ENCODE measurements around the gene LARP6. TPM values are rescaled to one million over a fixed set of nuclear protein-coding genes. Genes with fewer than 3 reads are reported as not detected.
A peak's percentile ranks its signal among the peaks of the same experiment; 100 is the strongest.

LARP6 gene
- total RNA-seq (1 to 10 TPM in 5 of 7 donors, under 1 TPM in 2; 0.85 to 7.0 (median 3.4) TPM), polyA plus RNA-seq (1 to 10 TPM in 2 of 3 donors, under 1 TPM in 1; 0.93 to 2.2 (median 1.2) TPM)
- long read RNA-seq, donor 1, full-length matches to known transcripts, result 3 of 3 reads
- long read RNA-seq, donor 1, partial matches to known transcripts, result 0 of 3 reads
- long read RNA-seq, donor 1, other reads (novel, unspliced or antisense), result 0 of 3 reads
- long read RNA-seq, donor 2, full-length matches to known transcripts, result 7 of 7 reads
- long read RNA-seq, donor 2, partial matches to known transcripts, result 0 of 7 reads
- long read RNA-seq, donor 2, other reads (novel, unspliced or antisense), result 0 of 7 reads

GRCh38 chr15:70853973-70854665 lies at the start of gene LARP6:
Gene LARP6, minus strand, starts transcription at chr15:70854157. Its CDS starts 69 bp downstream, at chr15:70854088.
- Histone ChIP-seq H3K36me3 (no peaks in the 10 kb centered on the region), H3K4me3 (peak within 1 kb of the TSS; percentile 33 to 76 (median 46)), H3K9me3 (no peaks in the 10 kb centered on the region), H3K4me1 (peaks cover 0 to 17% (median 9%) of the 10 kb centered on the region in 6 donors), H3K27ac (peak within 1 kb of the TSS in 5 of 8 donors; percentile 28 to 62 (median 55)), H3K27me3 (replicated peaks in 1 of 7) (peaks cover 3 to 66% (median 14%) of the 10 kb centered on the region in 7 donors)
- intact Hi-C loops (cut with DNase I; ENCODE audit: low total_unique reads), result no loop called here
- 1 to 3% (median 2%) methylated on average over 15 to 78 of the region's 78 CpGs for WGBS, 5 donors
- no peak for DNase-seq
- TF ChIP-seq CTCF (IDR thresholded peaks at IDR 0.05 in 8 of 11, conservative IDR thresholded peaks at IDR 0.05 in 3 of 11) (no peak), POLR2A (IDR thresholded peaks at IDR 0.05) (no peak), POLR2AphosphoS5 (IDR thresholded peaks at IDR 0.05) (peak in 2 of 3 donors; percentile 35 to 58)

DNA sequence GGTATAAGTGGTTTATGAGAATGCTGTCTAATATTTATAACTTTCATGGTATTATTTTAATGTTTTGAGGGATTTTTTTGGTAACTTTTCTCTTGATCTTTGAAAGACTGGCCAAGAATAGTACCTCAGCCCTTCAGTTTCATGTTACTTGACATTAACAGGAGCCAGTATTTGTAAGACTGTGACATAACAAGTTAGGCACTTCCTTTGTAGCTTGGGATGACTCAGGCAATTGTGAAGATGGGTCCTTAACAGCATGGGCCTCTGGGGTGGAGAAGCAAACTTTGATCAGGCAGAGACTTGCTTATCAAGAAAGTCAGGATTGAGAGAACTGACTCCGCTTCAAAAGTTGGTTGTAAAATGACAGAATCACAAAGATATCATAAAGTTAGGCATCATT lies 48.1 kb upstream of the LARP6 start:
- Histone ChIP-seq H3K27ac (no peak overlapping the region), H3K9me3 (peaks cover 0 to 4% (median 0%) of the 10 kb centered on the region in 8 donors), H3K4me1 (no peaks in the 10 kb centered on the region), H3K27me3 (replicated peaks in 1 of 7) (no peaks in the 10 kb centered on the region), H3K36me3 (peaks cover 0 to 7% (median 0%) of the 10 kb centered on the region in 6 donors), H3K4me3 (no peak overlapping the region)
- DNase-seq, result no peak
- intact Hi-C loops (cut with DNase I; ENCODE audit: low total_unique reads), result no loop called here
- 92 to 100% (median 95%) methylated on average over 1 of the region's 1 CpG for WGBS, 5 donors
- TF ChIP-seq POLR2A (IDR thresholded peaks at IDR 0.05) (no peak), POLR2AphosphoS5 (IDR thresholded peaks at IDR 0.05) (no peak)

- Histone ChIP-seq H3K36me3 (no peaks in the 10 kb centered on the region), H3K27me3 (replicated peaks in 1 of 7) (peaks cover 0 to 26% (median 3%) of the 10 kb centered on the region in 7 donors), H3K4me1 (peaks cover 0 to 32% (median 15%) of the 10 kb centered on the region in 6 donors), H3K4me3 (peak overlapping the region; percentile 70 to 87 (median 74)), H3K9me3 (no peaks in the 10 kb centered on the region), H3K27ac (peak overlapping the region in 7 of 8 donors; percentile 32 to 75 (median 67))
- peak; percentile 58 for DNase-seq
- intact Hi-C loops (cut with DNase I; ENCODE audit: low total_unique reads), result no loop called here
- 5 to 12% (median 7%) methylated on average over 10 of the region's 10 CpGs for WGBS, 5 donors
- peak in 3 of 11 experiments; percentile 12 to 25 (median 20) for TF ChIP-seq CTCF (IDR thresholded peaks at IDR 0.05 in 8 of 11, conservative IDR thresholded peaks at IDR 0.05 in 3 of 11)
- no peak for TF ChIP-seq POLR2A (IDR thresholded peaks at IDR 0.05)
- no peak for TF ChIP-seq POLR2AphosphoS5 (IDR thresholded peaks at IDR 0.05)
These were observed 39.1 kb upstream of the LARP6 start for GRCh38 chr15:70892912-70893560.

- Histone ChIP-seq H3K4me1 (peaks cover 0 to 32% (median 15%) of the 10 kb centered on the region in 6 donors), H3K36me3 (no peaks in the 10 kb centered on the region), H3K4me3 (peak within 1 kb of the TSS; percentile 70 to 87 (median 74)), H3K27me3 (replicated peaks in 1 of 7) (peaks cover 0 to 26% (median 3%) of the 10 kb centered on the region in 7 donors), H3K27ac (peak within 1 kb of the TSS in 7 of 8 donors; percentile 32 to 75 (median 67)), H3K9me3 (no peaks in the 10 kb centered on the region)
- no peak for TF ChIP-seq CTCF (IDR thresholded peaks at IDR 0.05 in 8 of 11, conservative IDR thresholded peaks at IDR 0.05 in 3 of 11)
- peak; percentile 44 to 64 (median 47) for TF ChIP-seq POLR2AphosphoS5 (IDR thresholded peaks at IDR 0.05)
- no peak for TF ChIP-seq POLR2A (IDR thresholded peaks at IDR 0.05)
- peak; percentile 81 for DNase-seq
- WGBS, 5 donors, result 1 to 5% (median 2%) methylated on average over 37 to 61 of the region's 61 CpGs
- intact Hi-C loops (cut with DNase I; ENCODE audit: low total_unique reads), result no loop called here
These were observed 38.3 kb upstream of the LARP6 start, which contains the start of the genes LRRC49 and THAP10 for GRCh38 chr15:70892002-70892911. Gene LRRC49, plus strand, starts transcription at chr15:70892826. Its CDS starts 69 bp downstream, at chr15:70892895. Gene THAP10, minus strand, starts transcription at chr15:70892433. Its CDS starts 161 bp downstream, at chr15:70892272.

All from spleen (tissue), 13 donors.